ENCODE measurements around the gene SFMBT2. TPM values are rescaled to one million over a fixed set of nuclear protein-coding genes. Genes with fewer than 3 reads are reported as not detected.

The SFMBT2 gene
- 10 to 100 TPM; 63.1 to 63.2 TPM for total RNA-seq

GRCh38 chr10:7410862-7411670 is at the start of gene SFMBT2:
TSS of gene SFMBT2 (minus strand) at chr10:7411034. CDS start at chr10:7381898, 29,136 bp downstream.
- Mint-ChIP-seq H3K4me3 (peak within 1 kb of the TSS; percentile 98), H3K27me3 (ENCODE audit: low read depth) (peaks cover 16% of the 10 kb centered on the region), H3K27ac (peak within 1 kb of the TSS; percentile 98), H3K4me1 (ENCODE audit: low read depth) (peaks cover 48% of the 10 kb centered on the region), H3K36me3 (ENCODE audit: low read depth) (peaks cover 34% of the 10 kb centered on the region), H3K9me3 (ENCODE audit: insufficient read depth) (no peaks in the 10 kb centered on the region)
- DNase-seq (peak; percentile 76), ATAC-seq (peak; percentile 55)
- POLR2A ChIA-PET = interaction anchor here (0.8 to 1.9 kb wide), 4 partner anchors 10 to 177 kb away, joined by 3 to 11 read pairs (median 4); no protein-coding TSS in a partner anchor
- CTCF ChIA-PET = interaction anchor here (0.8 to 5.9 kb wide), 20 partner anchors 9 to 573 kb away, joined by 3 to 63 read pairs (median 6); no protein-coding TSS in a partner anchor

GRCh38 chr10:7460006-7460405 is 49.2 kb upstream of the SFMBT2 start:
- Mint-ChIP-seq H3K4me1 (ENCODE audit: low read depth) (peaks cover 2% of the 10 kb centered on the region), H3K27me3 (ENCODE audit: low read depth) (no peaks in the 10 kb centered on the region), H3K9me3 (ENCODE audit: insufficient read depth) (no peaks in the 10 kb centered on the region), H3K4me3 (no peak overlapping the region), H3K36me3 (ENCODE audit: low read depth) (no peaks in the 10 kb centered on the region), H3K27ac (no peak overlapping the region)
- no peak for ATAC-seq
- ChIA-PET POLR2A (no interaction called here), CTCF (no interaction called here)
- DNase-seq = no peak

- Mint-ChIP-seq H3K27me3 (ENCODE audit: low read depth) (no peaks in the 10 kb centered on the region), H3K9me3 (ENCODE audit: insufficient read depth) (no peaks in the 10 kb centered on the region), H3K4me1 (ENCODE audit: low read depth) (peaks cover 2% of the 10 kb centered on the region), H3K27ac (no peak overlapping the region), H3K4me3 (no peak overlapping the region), H3K36me3 (ENCODE audit: low read depth) (no peaks in the 10 kb centered on the region)
- DNase-seq (no peak), ATAC-seq (no peak)
- ChIA-PET POLR2A (no interaction called here), CTCF (interaction anchor here (0.8 kb wide), 1 partner anchor 67 kb away, joined by 4 read pairs; no protein-coding TSS in a partner anchor)
Measured at GRCh38 chr10:7458556-7458955, 47.7 kb upstream of the SFMBT2 start.

GRCh38 chr10:7457478-7458316 is 46.9 kb upstream of the SFMBT2 start:
- ATAC-seq (no peak), DNase-seq (no peak)
- peaks cover 4% of the 10 kb centered on the region for H3K9me3 Mint-ChIP-seq (ENCODE audit: insufficient read depth)
- no peak overlapping the region for H3K4me3 Mint-ChIP-seq
- peaks cover 2% of the 10 kb centered on the region for H3K4me1 Mint-ChIP-seq (ENCODE audit: low read depth)
- H3K27ac Mint-ChIP-seq = no peak overlapping the region
- H3K27me3 Mint-ChIP-seq (ENCODE audit: low read depth) = peaks cover 3% of the 10 kb centered on the region
- ChIA-PET CTCF (interaction anchor here (0.6 kb wide), 1 partner anchor 452 kb away, joined by 3 read pairs; no protein-coding TSS in a partner anchor), POLR2A (no interaction called here)
- peaks cover 4% of the 10 kb centered on the region for H3K36me3 Mint-ChIP-seq (ENCODE audit: low read depth)

GRCh38 chr10:7449063-7449695 is 38.3 kb upstream of the SFMBT2 start:
- Mint-ChIP-seq H3K36me3 (ENCODE audit: low read depth) (peaks cover 22% of the 10 kb centered on the region), H3K9me3 (ENCODE audit: insufficient read depth) (peaks cover 39% of the 10 kb centered on the region), H3K27me3 (ENCODE audit: low read depth) (peaks cover 3% of the 10 kb centered on the region), H3K4me1 (ENCODE audit: low read depth) (no peaks in the 10 kb centered on the region), H3K4me3 (no peak overlapping the region), H3K27ac (no peak overlapping the region)
- POLR2A ChIA-PET = no interaction called here
- no peak for ATAC-seq
- CTCF ChIA-PET = interaction anchor here (0.6 kb wide), 1 partner anchor 12 kb away, joined by 3 read pairs; no protein-coding TSS in a partner anchor
- DNase-seq = no peak

GRCh38 chr10:7445474-7446185 is 34.8 kb upstream of the SFMBT2 start:
- POLR2A ChIA-PET = no interaction called here
- Mint-ChIP-seq H3K27ac (no peak overlapping the region), H3K27me3 (ENCODE audit: low read depth) (peaks cover 2% of the 10 kb centered on the region), H3K4me1 (ENCODE audit: low read depth) (no peaks in the 10 kb centered on the region), H3K9me3 (ENCODE audit: insufficient read depth) (peaks cover 27% of the 10 kb centered on the region), H3K4me3 (no peak overlapping the region), H3K36me3 (ENCODE audit: low read depth) (peaks cover 18% of the 10 kb centered on the region)
- DNase-seq (no peak), ATAC-seq (no peak)
- CTCF ChIA-PET = no interaction called here

GRCh38 chr10:7444551-7445121 is 33.8 kb upstream of the SFMBT2 start:
- H3K27me3 Mint-ChIP-seq (ENCODE audit: low read depth) = peaks cover 2% of the 10 kb centered on the region
- DNase-seq (no peak), ATAC-seq (no peak)
- H3K4me1 Mint-ChIP-seq (ENCODE audit: low read depth) = no peaks in the 10 kb centered on the region
- H3K36me3 Mint-ChIP-seq (ENCODE audit: low read depth) = peaks cover 13% of the 10 kb centered on the region
- ChIA-PET POLR2A (no interaction called here), CTCF (interaction anchor here (0.9 kb wide), 1 partner anchor 40 kb away, joined by 3 read pairs; no protein-coding TSS in a partner anchor)
- H3K4me3 Mint-ChIP-seq = no peak overlapping the region
- no peak overlapping the region for H3K27ac Mint-ChIP-seq
- H3K9me3 Mint-ChIP-seq (ENCODE audit: insufficient read depth) = peaks cover 20% of the 10 kb centered on the region

GRCh38 chr10:7443036-7443435 is 32.2 kb upstream of the SFMBT2 start:
- Mint-ChIP-seq H3K27me3 (ENCODE audit: low read depth) (peaks cover 2% of the 10 kb centered on the region), H3K4me1 (ENCODE audit: low read depth) (peaks cover 3% of the 10 kb centered on the region), H3K4me3 (no peak overlapping the region), H3K9me3 (ENCODE audit: insufficient read depth) (peaks cover 5% of the 10 kb centered on the region), H3K36me3 (ENCODE audit: low read depth) (peaks cover 1% of the 10 kb centered on the region), H3K27ac (no peak overlapping the region)
- no peak for ATAC-seq
- POLR2A ChIA-PET = no interaction called here
- CTCF ChIA-PET = no interaction called here
- DNase-seq = no peak

- ChIA-PET CTCF (no interaction called here), POLR2A (no interaction called here)
- Mint-ChIP-seq H3K9me3 (ENCODE audit: insufficient read depth) (no peaks in the 10 kb centered on the region), H3K4me1 (ENCODE audit: low read depth) (peaks cover 10% of the 10 kb centered on the region), H3K27ac (no peak overlapping the region), H3K36me3 (ENCODE audit: low read depth) (no peaks in the 10 kb centered on the region), H3K4me3 (no peak overlapping the region), H3K27me3 (ENCODE audit: low read depth) (peaks cover 2% of the 10 kb centered on the region)
- DNase-seq (no peak), ATAC-seq (no peak)
Measured at GRCh38 chr10:7441403-7442147, 30.7 kb upstream of the SFMBT2 start.

GRCh38 chr10:7439696-7440095 is 28.9 kb upstream of the SFMBT2 start:
- H3K27me3 Mint-ChIP-seq (ENCODE audit: low read depth) = peaks cover 2% of the 10 kb centered on the region
- no peak for ATAC-seq
- H3K4me3 Mint-ChIP-seq = no peak overlapping the region
- no peaks in the 10 kb centered on the region for H3K9me3 Mint-ChIP-seq (ENCODE audit: insufficient read depth)
- no peak for DNase-seq
- H3K36me3 Mint-ChIP-seq (ENCODE audit: low read depth) = no peaks in the 10 kb centered on the region
- no peak overlapping the region for H3K27ac Mint-ChIP-seq
- H3K4me1 Mint-ChIP-seq (ENCODE audit: low read depth) = peaks cover 19% of the 10 kb centered on the region
- ChIA-PET CTCF (no interaction called here), POLR2A (no interaction called here)

Data from activated CD8-positive, alpha-beta T cell treated with anti-CD3 and anti-CD28 coated beads, Interleukin-2, amount 10 ng/mL, durations not matched to agents 7 days and 5 days (primary cell).